HG03064 (cell line): Measurements from ENCODE around the gene NAPG.
"Not testable (repeated sequence)": the region's sequence is repeated elsewhere in the genome, so short reads cannot be mapped to it uniquely, and the experiment has no call there.

Experiments
- ATAC-seq: cut with Tn5 transposase; IDR thresholded peaks from one replicate; pipeline ENCODE4 v1.9.1; 2021; ENCODE audit warnings: low read depth; ENCODE audit not compliant: unreplicated experiment

The NAPG gene

GRCh38 chr18:10511236-10511635, 14.6 kb upstream of the NAPG start:
- ATAC-seq, result no peak

GRCh38 chr18:10514082-10514481, 11.7 kb upstream of the NAPG start:
- no peak for ATAC-seq

- no peak for ATAC-seq
Measured at GRCh38 chr18:10514601-10515000, 11.2 kb upstream of the NAPG start.

GRCh38 chr18:10515456-10515855, 10.4 kb upstream of the NAPG start:
- ATAC-seq, result no peak

GRCh38 chr18:10516078-10516477, 9.7 kb upstream of the NAPG start:
- no peak for ATAC-seq

- ATAC-seq, result no peak
Measured at GRCh38 chr18:10518595-10519255, 7.1 kb upstream of the NAPG start.

- ATAC-seq, result no peak
Measured at GRCh38 chr18:10519366-10519765, 6.5 kb upstream of the NAPG start.

GRCh38 chr18:10519999-10520935, 5.6 kb upstream of the NAPG start:
- no peak for ATAC-seq

GRCh38 chr18:10521566-10521965, 4.3 kb upstream of the NAPG start:
- no peak for ATAC-seq

- ATAC-seq, result no peak
Measured at GRCh38 chr18:10522574-10522973, 3.3 kb upstream of the NAPG start.

- no peak for ATAC-seq
Measured at GRCh38 chr18:10523544-10523943, 2.3 kb upstream of the NAPG start.

- ATAC-seq, result no peak
Measured at GRCh38 chr18:10524507-10525370, 1.1 kb upstream of the NAPG start.

- no peak for ATAC-seq
Measured at GRCh38 chr18:10525371-10525691, 496 bp upstream of the NAPG start.

GRCh38 chr18:10526561-10526949, 728 bp downstream of the NAPG start:
- no peak for ATAC-seq

- no peak for ATAC-seq
Measured at GRCh38 chr18:10528439-10528838, 2.6 kb downstream of the NAPG start.

GRCh38 chr18:10530002-10530401, 4.2 kb downstream of the NAPG start:
- ATAC-seq, result no peak

GRCh38 chr18:10530852-10531251, 5.0 kb downstream of the NAPG start:
- no peak for ATAC-seq

GRCh38 chr18:10533111-10533510, 7.3 kb downstream of the NAPG start:
- no peak for ATAC-seq

GRCh38 chr18:10536280-10536679, 10.5 kb downstream of the NAPG start:
- no peak for ATAC-seq

GRCh38 chr18:10537765-10538164, 11.9 kb downstream of the NAPG start:
- ATAC-seq, result no peak

- not testable (repeated sequence) for ATAC-seq
Measured at GRCh38 chr18:10539124-10539523, 13.3 kb downstream of the NAPG start.
